ACC112 (cell line): ENCODE measurements around the gene HOXD10.
A peak's percentile ranks its signal among the peaks of the same experiment; 100 is the strongest.

Experiments
- H2AFZ ChIP-seq: fragments of 200-600 bp; sonication (generic); one replicate; pipeline ENCODE4 v1.6.0; 2017; ENCODE audit warnings: antibody characterized with exemption, low read length; ENCODE audit not compliant: unreplicated experiment
- H3K27ac ChIP-seq: fragments of 200-600 bp; sonication (generic); 2 replicates; pipeline ENCODE4 v1.5.1; 2014; ENCODE audit warnings: low read depth, mild to moderate bottlenecking, antibody characterized with exemption, low read length, moderate library complexity
- H3K27me3 ChIP-seq: fragments of 200-600 bp; sonication (generic); 2 replicates; pipeline ENCODE4 v1.6.1; 2014; ENCODE audit warnings: mild to moderate bottlenecking, antibody characterized with exemption, low read length, moderate library complexity, mixed read lengths; ENCODE audit not compliant: insufficient read depth
- H3K36me3 ChIP-seq: fragments of 200-600 bp; sonication (generic); 2 replicates; pipeline ENCODE4 v1.6.1; 2016; ENCODE audit warnings: mild to moderate bottlenecking, antibody characterized with exemption, low read length, moderate library complexity, mixed read lengths; ENCODE audit not compliant: insufficient read depth
- H3K4me1 ChIP-seq: fragments of 200-600 bp; sonication (generic); one replicate; pipeline ENCODE4 v1.6.1; 2016; ENCODE audit warnings: low read length, mixed read lengths; ENCODE audit not compliant: insufficient read depth, unreplicated experiment, control insufficient read depth
- H3K4me3 ChIP-seq: fragments of 200-600 bp; sonication (generic); 2 replicates; pipeline ENCODE4 v1.5.1; 2014; ENCODE audit warnings: mild to moderate bottlenecking, low read depth, low read length
- H3K79me2 ChIP-seq: fragments of 200-600 bp; sonication (generic); one replicate; pipeline ENCODE4 v1.6.0; 2016; ENCODE audit warnings: low read length; ENCODE audit not compliant: control insufficient read depth, unreplicated experiment, insufficient read depth

HOXD10 gene

DNA sequence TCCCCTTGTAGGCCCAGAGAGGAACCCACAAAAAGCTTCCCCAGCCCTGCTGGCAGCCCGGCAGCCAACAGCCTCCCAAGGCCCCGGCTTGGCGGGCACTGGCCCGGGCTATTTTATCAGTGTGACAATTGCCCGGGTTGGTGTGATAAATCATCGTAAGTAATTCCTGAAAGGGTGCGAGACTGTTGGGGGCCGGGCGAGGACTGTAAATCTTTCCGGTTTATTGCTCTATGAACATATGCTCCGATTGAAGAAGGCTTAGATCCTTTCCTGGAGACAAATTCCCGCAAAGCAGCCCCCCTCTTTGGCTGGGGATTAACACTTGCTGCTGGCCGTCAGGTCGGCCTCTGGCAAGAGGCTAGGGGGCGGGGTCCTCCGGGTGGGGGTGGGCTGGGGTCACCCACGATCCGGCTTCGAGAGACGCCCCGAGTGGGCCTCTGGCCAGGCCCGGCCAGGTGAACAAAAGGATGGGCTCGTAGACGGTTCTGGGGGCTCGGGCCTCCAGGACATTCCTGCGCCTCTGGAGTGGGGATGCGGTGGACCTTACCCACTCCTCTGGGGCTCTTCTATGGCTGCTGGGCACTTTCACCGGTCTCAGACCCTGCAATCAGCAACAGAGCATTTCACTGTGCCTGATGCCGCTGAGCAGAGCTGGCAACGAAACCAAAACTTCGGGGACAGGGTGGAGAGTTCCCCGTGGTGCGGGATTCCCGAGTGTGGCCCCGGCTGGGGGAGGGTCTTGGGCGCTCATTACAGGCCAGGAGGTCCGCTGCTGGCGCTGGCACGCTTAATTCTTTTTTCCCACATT is 42.5 kb downstream of the HOXD10 start:
- Histone ChIP-seq H3K27ac (no peak overlapping the region), H3K27me3 (no peaks in the 10 kb centered on the region), H3K4me1 (peaks cover 7% of the 10 kb centered on the region), H3K4me3 (no peak overlapping the region), H2AFZ (no peak overlapping the region), H3K36me3 (no peaks in the 10 kb centered on the region), H3K79me2 (no peaks in the 10 kb centered on the region)

DNA sequence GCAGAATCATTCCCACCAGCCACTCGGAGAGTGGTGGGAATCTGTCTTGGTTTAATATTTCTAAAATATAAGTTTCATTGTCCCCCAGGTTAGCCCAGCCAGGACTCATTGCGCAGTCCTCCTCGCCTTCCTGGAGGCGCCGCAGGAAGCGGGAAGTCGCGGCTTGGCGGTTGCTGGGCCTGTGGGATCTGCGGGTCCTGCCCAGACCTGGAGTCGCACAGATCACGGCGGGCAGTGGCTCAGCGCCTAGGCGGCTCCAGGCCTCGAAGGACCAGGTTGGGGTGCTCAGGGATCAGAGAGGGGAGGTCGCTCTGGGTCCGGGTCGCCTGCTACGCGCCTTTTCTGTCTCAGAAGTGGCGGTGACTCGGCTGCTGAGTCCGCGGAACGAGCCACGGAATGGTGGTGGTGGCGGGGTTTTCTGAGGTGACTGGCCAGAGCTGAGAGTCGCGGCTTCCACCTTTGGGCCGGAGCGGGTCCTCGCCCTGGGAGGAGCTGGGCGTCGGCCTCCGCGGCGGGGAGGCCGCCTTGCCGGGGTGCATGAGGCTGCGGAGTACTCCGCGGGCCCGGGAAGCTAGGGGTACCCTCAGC is 43.2 kb downstream of the HOXD10 start:
- Histone ChIP-seq H2AFZ (peak overlapping the region; percentile 54), H3K27me3 (no peaks in the 10 kb centered on the region), H3K27ac (no peak overlapping the region), H3K36me3 (no peaks in the 10 kb centered on the region), H3K79me2 (no peaks in the 10 kb centered on the region), H3K4me3 (peak overlapping the region; percentile 76), H3K4me1 (peaks cover 7% of the 10 kb centered on the region)

DNA sequence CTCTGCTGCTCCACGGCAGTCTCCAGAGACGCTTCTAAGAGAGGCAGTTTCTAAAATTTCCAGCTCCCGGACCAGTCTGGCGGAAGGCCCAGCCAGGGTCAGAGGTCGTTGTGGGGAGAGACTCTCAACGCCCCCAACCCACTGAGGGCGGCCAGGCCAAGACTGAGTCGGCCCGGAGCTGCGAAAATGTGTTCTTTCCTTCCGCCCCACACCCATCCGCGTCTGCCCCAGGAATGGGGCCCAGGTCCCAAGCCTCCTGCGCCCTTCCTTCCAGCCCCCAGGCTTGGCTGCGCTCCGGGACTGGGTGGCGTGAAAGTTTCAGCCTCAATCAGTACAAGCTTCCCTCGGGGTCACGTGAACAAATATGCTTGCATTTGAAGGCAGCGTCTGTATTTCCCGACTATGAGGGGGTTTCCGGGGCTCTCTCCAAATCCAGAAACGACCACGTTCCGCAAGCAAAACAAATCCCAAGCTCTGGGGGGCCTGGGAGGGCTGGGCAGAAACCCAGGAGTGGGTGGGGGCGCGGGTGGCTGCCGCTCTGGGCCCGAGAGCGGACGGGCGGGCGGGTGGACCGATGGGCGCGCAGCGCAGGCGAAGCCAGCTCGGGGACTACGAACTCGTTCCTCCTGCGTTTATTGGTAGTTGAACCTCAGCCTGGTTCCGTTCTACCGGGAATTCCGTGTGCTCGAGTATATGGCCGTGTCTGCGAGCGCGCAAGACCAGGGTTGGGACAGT is 43.8 kb downstream of the HOXD10 start:
- Histone ChIP-seq H2AFZ (peak overlapping the region; percentile 54), H3K4me1 (peaks cover 7% of the 10 kb centered on the region), H3K36me3 (no peaks in the 10 kb centered on the region), H3K4me3 (peak overlapping the region; percentile 76), H3K79me2 (no peaks in the 10 kb centered on the region), H3K27me3 (no peaks in the 10 kb centered on the region), H3K27ac (no peak overlapping the region)

DNA sequence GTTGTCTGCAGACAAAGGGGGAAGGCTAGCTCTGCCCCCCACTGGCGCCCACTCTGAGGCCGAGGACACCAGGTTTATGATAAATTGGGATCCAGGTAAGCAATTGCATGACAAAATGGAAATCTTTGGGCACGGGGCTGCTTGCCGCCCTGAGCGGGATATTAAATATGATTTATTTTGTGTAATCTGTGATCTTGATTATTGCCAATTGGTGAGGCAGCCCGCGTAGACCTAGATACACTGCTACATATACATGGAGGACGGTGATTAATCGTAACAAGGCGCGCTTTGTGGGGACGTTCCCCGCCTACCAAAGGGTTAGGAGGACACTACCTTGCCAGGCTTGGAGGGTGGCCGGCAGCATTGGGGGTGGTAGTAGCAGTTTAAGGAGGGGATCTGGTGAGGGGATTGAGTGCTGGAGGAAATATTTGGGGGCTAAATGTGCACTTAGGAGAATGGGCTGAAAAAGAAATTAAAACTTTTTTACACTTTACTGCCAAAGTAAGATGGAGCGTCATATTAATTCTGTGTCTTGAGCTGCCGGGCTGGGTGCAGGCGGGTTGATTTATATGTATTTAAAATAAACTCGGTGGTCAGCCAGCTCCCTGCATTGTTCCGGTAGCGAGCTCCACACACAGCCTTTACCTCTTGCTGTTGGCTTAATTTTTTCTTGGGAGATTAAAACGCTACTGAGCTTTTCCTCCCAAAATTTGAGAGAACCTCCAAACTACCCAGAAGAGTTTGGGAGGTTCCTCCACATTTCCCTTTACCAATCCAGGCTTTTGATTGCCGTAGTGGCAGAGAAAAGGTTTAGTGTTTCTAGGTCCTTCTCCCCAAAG is 44.6 kb downstream of the HOXD10 start:
- peak overlapping the region; percentile 76 for H3K4me3 ChIP-seq
- peaks cover 7% of the 10 kb centered on the region for H3K4me1 ChIP-seq
- H3K79me2 ChIP-seq, result no peaks in the 10 kb centered on the region
- no peaks in the 10 kb centered on the region for H3K27me3 ChIP-seq
- no peak overlapping the region for H3K27ac ChIP-seq
- peak overlapping the region; percentile 86 for H2AFZ ChIP-seq
- no peaks in the 10 kb centered on the region for H3K36me3 ChIP-seq

DNA sequence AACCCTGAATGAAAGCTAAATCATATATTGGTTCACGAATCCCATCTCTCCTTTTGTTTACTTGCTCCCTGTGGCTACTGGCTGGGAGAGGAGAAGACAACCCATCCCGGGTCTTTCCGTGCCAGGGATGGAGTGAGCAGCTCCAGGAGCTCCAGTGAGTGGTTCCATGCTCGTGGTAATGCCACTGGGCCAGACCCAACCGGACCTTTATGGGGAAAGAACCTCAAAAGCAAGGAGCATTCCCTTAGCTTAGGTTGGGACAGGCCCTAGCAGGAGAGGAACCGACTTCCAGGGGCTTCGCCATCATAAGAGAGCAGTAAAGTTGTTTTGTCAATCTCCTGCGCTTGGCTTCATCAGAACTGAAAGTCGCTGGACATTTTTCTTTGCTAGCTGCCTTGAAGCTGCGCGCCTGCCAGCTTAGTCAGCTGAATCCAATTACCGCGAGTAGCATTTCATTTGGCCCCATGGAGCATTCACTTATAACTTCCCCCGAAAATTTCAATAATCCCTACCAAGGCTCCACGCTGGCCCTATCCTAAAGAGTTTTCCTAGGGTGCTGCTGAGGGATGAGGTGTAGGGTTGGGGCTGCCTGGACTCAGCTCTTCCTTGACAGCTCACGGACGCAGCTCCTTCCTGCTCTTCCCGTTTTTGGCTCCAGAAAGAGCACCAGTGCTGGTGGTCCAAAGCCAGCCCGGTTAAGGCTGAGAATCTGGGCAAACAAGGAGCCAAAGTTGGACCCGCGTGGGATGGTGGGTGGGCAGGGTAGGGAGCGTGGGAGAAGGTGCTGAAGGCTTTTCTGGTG is 45.4 kb downstream of the HOXD10 start:
- no peaks in the 10 kb centered on the region for H3K36me3 ChIP-seq
- H3K4me3 ChIP-seq, result peak overlapping the region; percentile 76
- H3K4me1 ChIP-seq, result peaks cover 7% of the 10 kb centered on the region
- no peaks in the 10 kb centered on the region for H3K27me3 ChIP-seq
- peak overlapping the region; percentile 86 for H2AFZ ChIP-seq
- no peaks in the 10 kb centered on the region for H3K79me2 ChIP-seq
- no peak overlapping the region for H3K27ac ChIP-seq

DNA sequence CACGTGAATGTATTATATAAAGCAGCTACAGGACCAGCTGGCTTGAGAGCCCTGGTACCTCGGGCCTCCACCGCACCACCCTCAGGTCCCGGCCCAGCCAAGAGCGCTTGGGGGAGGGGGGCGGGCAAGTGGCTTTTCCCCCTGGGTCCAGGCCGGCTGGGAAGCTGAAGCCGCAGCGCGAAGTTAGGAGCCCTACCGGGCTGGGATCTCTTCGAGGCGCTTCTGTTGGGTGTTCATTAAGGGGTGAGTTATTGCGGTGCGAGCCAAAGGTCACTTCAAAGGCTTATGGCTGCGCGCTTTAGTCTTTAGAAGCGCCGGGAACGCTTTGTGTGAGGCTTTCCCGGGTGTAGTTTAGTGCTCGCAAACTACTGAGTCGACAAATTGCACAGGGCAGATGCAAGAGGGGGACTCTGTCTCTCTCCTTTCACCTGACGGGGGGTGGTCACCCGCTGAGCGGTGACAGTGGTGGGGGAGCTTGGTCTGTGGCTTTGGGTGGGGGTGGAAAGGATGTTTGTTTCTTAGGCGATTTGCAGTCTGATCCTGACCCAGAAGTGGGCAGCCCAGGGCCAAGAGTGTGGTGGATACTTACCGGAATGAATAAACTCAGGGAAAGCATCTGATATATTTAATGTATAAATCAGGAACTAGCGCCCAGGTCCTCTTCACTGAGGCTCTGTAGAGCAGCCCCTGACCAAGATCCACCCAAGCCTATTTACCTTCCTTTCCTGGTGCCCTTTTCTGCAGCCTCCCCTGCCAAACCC is 46.5 kb downstream of the HOXD10 start:
- H3K4me1 ChIP-seq, result peaks cover 7% of the 10 kb centered on the region
- no peak overlapping the region for H3K27ac ChIP-seq
- H3K4me3 ChIP-seq, result no peak overlapping the region
- H3K79me2 ChIP-seq, result no peaks in the 10 kb centered on the region
- H3K36me3 ChIP-seq, result no peaks in the 10 kb centered on the region
- no peak overlapping the region for H2AFZ ChIP-seq
- no peaks in the 10 kb centered on the region for H3K27me3 ChIP-seq

DNA sequence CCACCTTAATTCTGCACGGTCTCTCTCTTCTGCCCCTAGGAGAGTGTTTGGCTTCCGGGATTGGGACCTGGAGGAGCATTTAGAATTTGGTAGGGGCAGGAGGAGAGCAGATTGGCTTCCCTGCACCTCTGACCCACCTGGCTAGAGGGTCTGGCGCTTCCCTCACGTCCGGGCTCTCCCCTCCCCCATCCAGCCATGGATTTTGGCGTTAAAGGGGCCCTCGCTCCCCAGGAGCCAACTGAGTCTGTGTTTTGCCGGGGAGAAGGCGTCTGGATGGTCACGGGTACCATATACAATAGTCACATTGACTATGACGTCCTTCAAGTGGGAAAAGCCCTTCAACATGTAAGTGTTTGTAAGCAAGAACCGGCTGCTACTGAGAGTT is 47.1 kb downstream of the HOXD10 start:
- H2AFZ ChIP-seq, result no peak overlapping the region
- H3K4me1 ChIP-seq, result peaks cover 7% of the 10 kb centered on the region
- H3K27me3 ChIP-seq, result no peaks in the 10 kb centered on the region
- H3K79me2 ChIP-seq, result no peaks in the 10 kb centered on the region
- H3K36me3 ChIP-seq, result no peaks in the 10 kb centered on the region
- no peak overlapping the region for H3K27ac ChIP-seq
- H3K4me3 ChIP-seq, result no peak overlapping the region

DNA sequence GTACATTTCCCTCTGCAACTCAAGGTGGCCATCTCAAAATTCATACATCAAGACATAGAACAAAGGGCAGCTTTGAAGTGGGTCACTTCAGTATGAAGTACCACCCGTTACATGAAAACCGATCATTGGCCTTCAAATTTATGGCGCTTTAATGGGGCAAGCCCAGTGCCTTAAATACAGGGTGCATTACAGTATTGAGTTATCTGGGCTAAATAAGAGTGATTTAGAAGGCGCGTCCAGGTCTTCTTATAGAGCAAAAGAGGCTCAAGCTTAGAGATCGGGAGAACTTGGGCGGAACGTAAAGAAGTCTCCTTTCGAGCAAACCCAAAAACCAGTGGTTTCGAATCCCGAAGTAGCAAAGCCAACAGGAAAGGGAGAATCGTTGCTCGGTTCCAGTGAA is 47.6 kb downstream of the HOXD10 start:
- Histone ChIP-seq H3K4me3 (no peak overlapping the region), H3K27me3 (no peaks in the 10 kb centered on the region), H3K4me1 (peaks cover 7% of the 10 kb centered on the region), H3K27ac (no peak overlapping the region), H2AFZ (no peak overlapping the region), H3K36me3 (no peaks in the 10 kb centered on the region), H3K79me2 (no peaks in the 10 kb centered on the region)

DNA sequence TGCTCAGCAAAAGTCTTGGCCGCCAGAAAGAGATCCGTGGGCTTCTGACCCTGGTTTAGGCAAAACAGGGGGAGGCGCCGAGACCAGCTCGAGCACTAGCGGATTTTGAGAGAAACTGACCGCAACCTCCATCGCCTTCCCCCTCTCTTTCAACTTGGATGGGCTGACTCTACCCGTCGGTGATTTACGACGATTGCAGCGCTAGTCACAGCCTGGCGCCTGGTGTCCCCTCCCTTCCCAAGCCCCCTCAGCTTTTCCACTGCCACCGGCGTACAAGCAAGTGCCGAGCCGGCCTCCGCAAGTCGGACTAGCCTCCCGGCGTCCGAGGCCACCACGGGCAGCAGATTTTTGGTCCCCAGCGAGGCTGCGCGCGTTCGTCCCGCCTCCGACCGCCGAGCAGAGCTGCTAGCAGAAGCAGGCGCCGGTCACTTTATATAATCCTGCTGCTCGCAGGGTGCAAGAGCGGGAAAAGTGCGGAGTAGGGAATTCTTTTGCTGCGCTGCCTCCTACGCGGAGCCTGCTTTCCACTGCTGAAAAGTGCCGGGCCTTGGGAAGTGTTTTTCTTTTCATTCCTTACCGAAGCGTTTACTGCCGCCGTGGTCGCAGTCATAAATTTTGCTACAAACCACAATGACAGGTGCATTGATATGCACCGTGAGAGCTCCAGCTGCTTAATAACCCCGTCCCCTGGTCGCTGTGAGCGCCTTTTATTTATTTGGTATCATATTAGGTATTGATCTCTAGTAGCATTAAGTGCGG is 48.2 kb downstream of the HOXD10 start:
- no peaks in the 10 kb centered on the region for H3K27me3 ChIP-seq

More for the DNA sequence above, 48.2 kb downstream of the HOXD10 start:
- H3K4me3 ChIP-seq, result no peak overlapping the region
- H3K79me2 ChIP-seq, result no peaks in the 10 kb centered on the region
- no peak overlapping the region for H3K27ac ChIP-seq
- peaks cover 7% of the 10 kb centered on the region for H3K4me1 ChIP-seq
- H2AFZ ChIP-seq, result no peak overlapping the region
- no peaks in the 10 kb centered on the region for H3K36me3 ChIP-seq
